Vagina (tissue), 2 donors: Measurements from ENCODE around the gene SMPDL3B.
"Not testable (repeated sequence)": the region's sequence is repeated elsewhere in the genome, so short reads cannot be mapped to it uniquely, and the experiment has no call there.

Experiments
- POLR2A ChIP-seq, 2 donors: fragments of 450-650 bp; IDR thresholded peaks; one replicate each; pipeline ENCODE4 v1.6.1; 2017; ENCODE audit warnings: antibody characterized with exemption in 2 of 2, mild to moderate bottlenecking in 2 of 2, moderate library complexity in 2 of 2
- POLR2AphosphoS5 ChIP-seq, 2 donors: sonication (generic); formaldehyde crosslinking; IDR thresholded peaks; one replicate each; pipeline ENCODE4 v1.9.0; 2017; ENCODE audit warnings: antibody characterized with exemption in 2 of 2, mild to moderate bottlenecking in 2 of 2, low read depth in 1 of 2; ENCODE audit not compliant: insufficient read depth in 1 of 2
- TF ChIP-seq, protein P1 (sequence below), 3 experiments: fragments of 450-650 bp in 2 of 3; fragments of 200-600 bp in 1 of 3; sonication (generic) in 1 of 3; IDR thresholded peaks; one replicate each; pipeline ENCODE4 v1.5.1; 2017 to 2019; ENCODE audit warnings: antibody characterized with exemption in 3 of 3, mild to moderate bottlenecking in 2 of 3, moderate library complexity in 2 of 3

DNA sequence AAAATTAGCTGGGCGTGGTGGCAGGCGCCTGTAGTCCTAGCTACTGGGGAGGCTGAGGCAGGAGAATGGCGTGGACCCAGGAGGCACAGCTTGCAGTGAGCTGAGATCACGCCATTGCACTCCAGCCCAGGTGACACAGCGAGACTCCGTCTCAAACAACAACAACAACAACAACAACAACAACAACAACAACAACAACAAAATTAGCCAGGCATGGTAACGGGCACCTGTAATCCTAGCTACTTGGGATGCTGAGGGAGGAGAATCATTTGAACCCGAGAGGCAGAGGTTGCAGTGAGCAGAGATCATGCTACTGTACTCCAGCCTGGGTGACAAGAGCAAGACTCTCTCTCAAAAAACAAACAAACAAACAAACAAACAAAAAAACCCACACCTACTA, 68.3 kb downstream of the SMPDL3B start:
- TF ChIP-seq, protein P1, sequence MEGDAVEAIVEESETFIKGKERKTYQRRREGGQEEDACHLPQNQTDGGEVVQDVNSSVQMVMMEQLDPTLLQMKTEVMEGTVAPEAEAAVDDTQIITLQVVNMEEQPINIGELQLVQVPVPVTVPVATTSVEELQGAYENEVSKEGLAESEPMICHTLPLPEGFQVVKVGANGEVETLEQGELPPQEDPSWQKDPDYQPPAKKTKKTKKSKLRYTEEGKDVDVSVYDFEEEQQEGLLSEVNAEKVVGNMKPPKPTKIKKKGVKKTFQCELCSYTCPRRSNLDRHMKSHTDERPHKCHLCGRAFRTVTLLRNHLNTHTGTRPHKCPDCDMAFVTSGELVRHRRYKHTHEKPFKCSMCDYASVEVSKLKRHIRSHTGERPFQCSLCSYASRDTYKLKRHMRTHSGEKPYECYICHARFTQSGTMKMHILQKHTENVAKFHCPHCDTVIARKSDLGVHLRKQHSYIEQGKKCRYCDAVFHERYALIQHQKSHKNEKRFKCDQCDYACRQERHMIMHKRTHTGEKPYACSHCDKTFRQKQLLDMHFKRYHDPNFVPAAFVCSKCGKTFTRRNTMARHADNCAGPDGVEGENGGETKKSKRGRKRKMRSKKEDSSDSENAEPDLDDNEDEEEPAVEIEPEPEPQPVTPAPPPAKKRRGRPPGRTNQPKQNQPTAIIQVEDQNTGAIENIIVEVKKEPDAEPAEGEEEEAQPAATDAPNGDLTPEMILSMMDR (IDR thresholded peaks at IDR 0.05), result not testable (repeated sequence)
- not testable (repeated sequence) for TF ChIP-seq POLR2AphosphoS5 (IDR thresholded peaks at IDR 0.05; ENCODE audit: insufficient read depth in 1 of 2, low read depth in 1 of 2); POLR2A (IDR thresholded peaks at IDR 0.05)
